Karpas-422 (cell line): ENCODE data around the gene AARS1. TPM values are rescaled to one million over a fixed set of nuclear protein-coding genes. Genes with fewer than 3 reads are reported as not detected.
"Not testable (repeated sequence)": the region's sequence is repeated elsewhere in the genome, so short reads cannot be mapped to it uniquely, and the experiment has no call there.

Source experiments
- DNase-seq: peaks from one replicate; pipeline ENCODE4 v3.0.0-alpha.2; 2015
- H2AFZ ChIP-seq: fragments of 200-600 bp; sonication (generic); 2 replicates; pipeline ENCODE4 v1.6.1; 2014; ENCODE audit warnings: antibody characterized with exemption, low read length, mixed read lengths
- H3K27ac ChIP-seq: fragments of 200-600 bp; sonication (generic); 2 replicates; pipeline ENCODE4 v1.5.1; 2014; ENCODE audit warnings: mild to moderate bottlenecking, low read length, moderate library complexity
- H3K27me3 ChIP-seq: fragments of 200-600 bp; sonication (generic); 2 replicates; pipeline ENCODE4 v1.6.1; 2014; ENCODE audit warnings: low read length, mixed read lengths
- H3K36me3 ChIP-seq: fragments of 200-600 bp; sonication (generic); 2 replicates; pipeline ENCODE4 v1.6.1; 2014; ENCODE audit warnings: low read length, mixed read lengths; ENCODE audit not compliant: insufficient read depth
- H3K4me1 ChIP-seq: fragments of 200-600 bp; sonication (generic); 2 replicates; pipeline ENCODE4 v1.6.1; 2014; ENCODE audit warnings: mild to moderate bottlenecking, low read length, mixed read lengths
- H3K4me2 ChIP-seq: fragments of 200-600 bp; sonication (generic); 2 replicates; pipeline ENCODE4 v1.6.1; 2014; ENCODE audit warnings: low read length, low read depth, mild to moderate bottlenecking; ENCODE audit not compliant: poor library complexity, severe bottlenecking
- H3K4me3 ChIP-seq: fragments of 200-600 bp; sonication (generic); 2 replicates; pipeline ENCODE4 v1.5.1; 2014; ENCODE audit warnings: mild to moderate bottlenecking, antibody characterized with exemption, low read length, mixed read lengths
- H3K79me2 ChIP-seq: fragments of 200-600 bp; sonication (generic); 2 replicates; pipeline ENCODE4 v1.6.1; 2014; ENCODE audit warnings: mild to moderate bottlenecking, low read length, mixed read lengths
- H3K9ac ChIP-seq: fragments of 200-600 bp; sonication (generic); 2 replicates; pipeline ENCODE4 v1.6.0; 2014; ENCODE audit warnings: low read length
- H3K9me2 ChIP-seq: fragments of 200-600 bp; sonication (generic), shearing (Covaris generic); replicated peaks from 2 replicates; pipeline ENCODE4 v1.6.0; 2014; ENCODE audit warnings: mild to moderate bottlenecking, low read length, moderate library complexity; ENCODE audit not compliant: insufficient read depth
- H3K9me3 ChIP-seq: fragments of 300-700, 200-600 bp; sonication (generic); 2 replicates; pipeline ENCODE4 v1.6.1; 2014; ENCODE audit warnings: low read length, mixed read lengths
- H4K20me1 ChIP-seq: fragments of 200-600 bp; sonication (generic); 2 replicates; pipeline ENCODE4 v1.6.1; 2014; ENCODE audit warnings: mild to moderate bottlenecking, antibody characterized with exemption, low read length, low read depth; ENCODE audit not compliant: insufficient read depth
- total RNA-seq: library from RNA; depleted of rRNA; stranded (reverse); fragments of >200 nt; shearing (Covaris generic); gene quantifications from 2 replicates; pipeline ENCODE4 v1.2.3, GENCODE V29; 2014; ENCODE audit warnings: low replicate concordance

Gene AARS1
- total RNA-seq, 1 experiment from 2014 or later = 118 TPM

GRCh38 chr16:70292148-70292547, 2.8 kb upstream of the AARS1 start:
- H3K79me2 ChIP-seq = peaks cover 19% of the 10 kb centered on the region
- H3K4me3 ChIP-seq, H3K4me2 ChIP-seq, H4K20me1 ChIP-seq, H2AFZ ChIP-seq, H3K27me3 ChIP-seq, H3K9ac ChIP-seq, DNase-seq, H3K9me2 ChIP-seq, H3K9me3 ChIP-seq, H3K36me3 ChIP-seq, H3K27ac ChIP-seq: not testable (repeated sequence)
- H3K4me1 ChIP-seq = peaks cover 17% of the 10 kb centered on the region

- Histone ChIP-seq H3K4me1 (peaks cover 17% of the 10 kb centered on the region), H3K36me3 (no peaks in the 10 kb centered on the region), H4K20me1 (no peaks in the 10 kb centered on the region), H3K4me3 (no peak overlapping the region), H3K27me3 (no peaks in the 10 kb centered on the region), H3K9ac (no peak overlapping the region), H3K9me3 (no peaks in the 10 kb centered on the region), H3K4me2 (no peak overlapping the region), H2AFZ (peak overlapping the region; percentile 91), H3K79me2 (peaks cover 25% of the 10 kb centered on the region), H3K9me2 (no peaks in the 10 kb centered on the region), H3K27ac (peak overlapping the region; percentile 29; the same call in 1 of the 2 replicates)
- DNase-seq = no peak
These were observed 1.7 kb upstream of the AARS1 start for GRCh38 chr16:70290949-70291519.

DNA sequence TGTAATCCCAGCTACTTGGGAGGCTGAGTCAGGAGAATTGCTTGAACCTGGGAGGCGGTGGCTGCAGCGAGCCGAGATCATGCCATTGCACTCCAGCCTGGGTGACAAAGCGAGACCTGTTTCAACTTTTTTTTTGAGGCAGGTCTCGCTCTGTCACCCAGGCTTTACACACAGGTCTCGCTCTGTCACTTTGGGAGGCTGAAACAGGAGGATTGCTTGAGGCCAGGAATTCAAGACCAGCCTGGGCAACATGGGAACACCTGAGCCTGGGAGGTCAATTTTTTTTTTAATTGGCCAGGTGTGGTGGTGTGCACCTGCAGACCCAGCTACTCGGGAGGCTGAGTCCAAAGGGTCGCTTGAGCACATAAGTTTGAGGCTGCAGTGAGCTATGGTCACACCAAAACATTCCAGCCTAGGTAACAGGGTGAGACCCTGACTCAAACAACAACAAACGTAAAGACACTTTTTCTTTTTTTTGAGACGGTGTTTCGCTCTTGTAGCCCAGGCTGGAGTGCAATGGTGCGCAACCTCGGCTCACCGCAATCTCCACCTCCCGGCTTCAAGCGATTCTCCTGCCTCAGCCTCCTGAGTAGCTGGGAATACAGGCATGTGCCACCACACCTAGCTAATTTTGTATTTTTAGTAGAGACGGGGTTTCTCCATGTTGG, 1.9 kb downstream of the AARS1 start:
- not testable (repeated sequence) for DNase-seq, H3K9me3 ChIP-seq, H2AFZ ChIP-seq, H3K9me2 ChIP-seq, H3K27me3 ChIP-seq, H4K20me1 ChIP-seq
- Histone ChIP-seq H3K27ac (peak overlapping the region; percentile 80), H3K9ac (peak overlapping the region; percentile 69), H3K4me1 (peaks cover 17% of the 10 kb centered on the region), H3K4me2 (peak overlapping the region; percentile 95), H3K79me2 (peaks cover 45% of the 10 kb centered on the region), H3K4me3 (peak overlapping the region; percentile 97; the same call in 1 of the 2 replicates), H3K36me3 (peaks cover 27% of the 10 kb centered on the region)

DNA sequence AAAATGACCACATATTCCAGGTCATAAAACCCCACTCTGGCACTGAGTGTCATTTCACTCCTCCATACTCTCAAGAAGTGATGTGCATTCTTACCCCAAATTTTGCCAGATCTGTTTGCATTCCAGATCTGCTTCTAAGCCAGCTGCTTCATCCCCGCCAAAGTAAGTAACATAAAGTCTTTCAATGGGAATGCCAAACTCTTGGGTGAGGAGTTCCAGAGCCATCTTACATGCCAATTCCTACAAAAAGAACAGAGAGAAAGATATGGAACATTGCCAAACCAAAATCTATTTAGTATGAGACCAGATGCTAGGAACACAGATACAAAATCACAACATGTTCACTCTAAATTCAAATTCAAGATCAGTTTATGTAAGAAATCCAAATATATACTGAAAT, 12.9 kb downstream of the AARS1 start:
- Histone ChIP-seq H3K9ac (no peak overlapping the region), H3K79me2 (peaks cover 11% of the 10 kb centered on the region; the same call in 1 of the 2 replicates), H3K36me3 (peaks cover 41% of the 10 kb centered on the region), H3K9me3 (no peaks in the 10 kb centered on the region), H3K4me3 (no peak overlapping the region), H4K20me1 (0 out of 2 replicates have a peak, but pooled peaks cover 3% of the 10 kb centered on the region), H3K27me3 (no peaks in the 10 kb centered on the region), H2AFZ (no peak overlapping the region), H3K9me2 (no peaks in the 10 kb centered on the region), H3K4me2 (no peak overlapping the region), H3K4me1 (no peaks in the 10 kb centered on the region), H3K27ac (no peak overlapping the region)
- no peak for DNase-seq

DNA sequence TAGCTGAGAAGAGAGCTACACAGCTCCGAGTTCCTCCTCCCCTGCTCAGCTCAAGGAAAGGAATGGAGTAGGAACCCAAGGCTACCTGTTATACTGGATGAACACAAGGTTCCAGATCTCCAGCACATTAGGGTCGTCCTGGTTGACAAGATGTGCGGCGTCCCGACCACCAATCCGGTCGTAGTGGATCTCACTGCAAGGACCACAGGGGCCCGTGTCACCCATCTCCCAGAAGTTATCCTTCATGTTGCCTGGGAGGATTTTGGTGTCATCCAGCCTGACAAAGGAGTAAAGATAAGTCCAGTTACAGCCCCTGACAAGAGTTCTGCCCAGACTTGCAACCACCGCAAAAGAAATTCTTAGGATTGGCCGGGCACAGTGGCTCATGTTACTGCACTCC, 17.6 kb downstream of the AARS1 start:
- peaks cover 41% of the 10 kb centered on the region for H3K36me3 ChIP-seq
- no peaks in the 10 kb centered on the region for H4K20me1 ChIP-seq

GRCh38 chr16:70270176-70270575, 19.1 kb downstream of the AARS1 start:
- no peaks in the 10 kb centered on the region for H3K79me2 ChIP-seq
- H3K36me3 ChIP-seq = peaks cover 41% of the 10 kb centered on the region

More for the DNA sequence above, 17.6 kb downstream of the AARS1 start:
- no peaks in the 10 kb centered on the region for H3K9me2 ChIP-seq
- H3K4me3 ChIP-seq = no peak overlapping the region
- no peak overlapping the region for H3K4me2 ChIP-seq
- no peak overlapping the region for H3K9ac ChIP-seq
- H2AFZ ChIP-seq = no peak overlapping the region
- H3K79me2 ChIP-seq = no peaks in the 10 kb centered on the region
- no peaks in the 10 kb centered on the region for H3K27me3 ChIP-seq
- H3K27ac ChIP-seq = no peak overlapping the region
- H3K4me1 ChIP-seq = no peaks in the 10 kb centered on the region
- no peak for DNase-seq
- no peaks in the 10 kb centered on the region for H3K9me3 ChIP-seq

GRCh38 chr16:70269471-70269870, 19.8 kb downstream of the AARS1 start:
- H3K9me3 ChIP-seq = no peaks in the 10 kb centered on the region
- no peak overlapping the region for H3K9ac ChIP-seq
- no peaks in the 10 kb centered on the region for H3K4me1 ChIP-seq
- H3K79me2 ChIP-seq = no peaks in the 10 kb centered on the region
- DNase-seq = no peak
- H3K27ac ChIP-seq = no peak overlapping the region
- no peak overlapping the region for H3K4me2 ChIP-seq
- H3K9me2 ChIP-seq = no peaks in the 10 kb centered on the region
- no peaks in the 10 kb centered on the region for H3K27me3 ChIP-seq
- peaks cover 48% of the 10 kb centered on the region for H3K36me3 ChIP-seq
- H4K20me1 ChIP-seq = no peaks in the 10 kb centered on the region
- no peak overlapping the region for H3K4me3 ChIP-seq
- no peak overlapping the region for H2AFZ ChIP-seq

More at GRCh38 chr16:70270176-70270575, 19.1 kb downstream of the AARS1 start:
- Histone ChIP-seq H2AFZ (no peak overlapping the region), H3K27me3 (no peaks in the 10 kb centered on the region), H3K4me2 (no peak overlapping the region), H3K9ac (no peak overlapping the region), H3K9me2 (no peaks in the 10 kb centered on the region), H3K27ac (no peak overlapping the region), H3K9me3 (no peaks in the 10 kb centered on the region), H3K4me3 (no peak overlapping the region), H4K20me1 (no peaks in the 10 kb centered on the region), H3K4me1 (no peaks in the 10 kb centered on the region)
- DNase-seq = no peak

GRCh38 chr16:70267922-70268321, 21.4 kb downstream of the AARS1 start:
- not testable (repeated sequence) for DNase-seq, H3K79me2 ChIP-seq, H3K9me2 ChIP-seq, H3K27ac ChIP-seq, H3K9ac ChIP-seq, H3K4me1 ChIP-seq, H3K27me3 ChIP-seq, H2AFZ ChIP-seq, H3K9me3 ChIP-seq, H3K4me2 ChIP-seq, H4K20me1 ChIP-seq, H3K4me3 ChIP-seq
- peaks cover 46% of the 10 kb centered on the region for H3K36me3 ChIP-seq
